B cell (primary cell): Measurements from ENCODE around the gene PCDHGB6. TPM values are rescaled to one million over a fixed set of nuclear protein-coding genes. Genes with fewer than 3 reads are reported as not detected.

Experiments used
- ATAC-seq: fragments of 200-7000 bp; cut with Tn5 transposase; one replicate; pipeline ENCODE4 v1.10.0; 2021; ENCODE audit warnings: low read depth, mild to moderate bottlenecking, moderate number of reproducible peaks, moderate library complexity
- CTCF ChIA-PET: fragments of 350-600 bp; sonication (Branson Sonifier 250); formaldehyde crosslinking; loops from one replicate; lab custom pipeline; 2021; ENCODE audit warnings: antibody characterized with exemption, inconsistent platforms; lab: Charles Lee
- POLR2A ChIA-PET: fragments of 350-600 bp; sonication (Branson Sonifier 250); formaldehyde crosslinking; loops from one replicate; lab custom pipeline; 2021; ENCODE audit warnings: antibody characterized with exemption; lab: Charles Lee
- DNase-seq: peaks from one replicate; pipeline ENCODE4 v3.0.0; 2013
- H2AFZ ChIP-seq: 2 replicates; pipeline ENCODE4 v1.6.1; 2012; ENCODE audit warnings: mild to moderate bottlenecking, low read depth, low read length; ENCODE audit not compliant: insufficient read depth, poor library complexity, severe bottlenecking
- H3K27ac ChIP-seq, 2 donors: 1 replicate in 1 of 2; 2 replicates in 1 of 2; pipeline ENCODE4 v1.5.1; 2012 to 2013; ENCODE audit warnings: low read length in 2 of 2, mild to moderate bottlenecking in 2 of 2, moderate library complexity in 1 of 2
- H3K27me3 ChIP-seq, 4 experiments: fragments of 200-600 bp in 1 of 4; sonication (generic) in 1 of 4; replicated peaks in 1 of 4; 1 replicate in 2 of 4; 2 replicates in 2 of 4; pipeline versions ENCODE4 v1.6.1 to v1.7.0; 2013 to 2016; ENCODE audit warnings: low read length in 3 of 4, mild to moderate bottlenecking in 2 of 4, mixed read lengths in 1 of 4, moderate library complexity in 1 of 4; ENCODE audit not compliant: insufficient read depth in 4 of 4, control insufficient read depth in 3 of 4; ENCODE audit errors: control extremely low read depth in 1 of 4
- H3K36me3 ChIP-seq, 2 experiments: replicated peaks in 1 of 2; 1 replicate in 1 of 2; 2 replicates in 1 of 2; pipeline versions ENCODE4 v1.6.1 to v1.7.1; 2013; ENCODE audit warnings: low read length in 1 of 2; ENCODE audit not compliant: insufficient read depth in 2 of 2, control insufficient read depth in 1 of 2; ENCODE audit errors: control extremely low read depth in 1 of 2, extremely low read depth in 1 of 2
- H3K4me1 ChIP-seq, 2 donors: fragments of 200-600 bp in 1 of 2; sonication (generic) in 1 of 2; 1 replicate in 1 of 2; 2 replicates in 1 of 2; pipeline versions ENCODE4 v1.5.1 to v1.6.1; 2013 to 2017; ENCODE audit warnings: low read length in 2 of 2; ENCODE audit not compliant: control insufficient read depth in 2 of 2, insufficient read depth in 2 of 2
- H3K4me2 ChIP-seq: replicated peaks from 2 replicates; pipeline ENCODE3; 2012; ENCODE audit warnings: mild to moderate bottlenecking, low read depth, low read length; ENCODE audit not compliant: poor library complexity, severe bottlenecking
- H3K4me3 ChIP-seq, 5 experiments: fragments of 200-600 bp in 1 of 5; sonication (generic) in 1 of 5; 1 replicate in 3 of 5; 2 replicates in 2 of 5; pipeline versions ENCODE4 v1.5.1 to v1.7.0; 2011 to 2016; ENCODE audit warnings: low read length in 4 of 5, mild to moderate bottlenecking in 4 of 5, low read depth in 2 of 5, control low read depth in 1 of 5, moderate library complexity in 1 of 5; ENCODE audit not compliant: insufficient read depth in 1 of 5; ENCODE audit errors: control extremely low read depth in 1 of 5, extremely low read depth in 1 of 5
- H3K79me2 ChIP-seq: fragments of 200-600 bp; sonication (generic); one replicate; pipeline ENCODE4 v1.6.0; 2016; ENCODE audit warnings: low read length; ENCODE audit not compliant: control insufficient read depth, insufficient read depth
- H3K9ac ChIP-seq: fragments of 200-600 bp; sonication (generic); 2 replicates; pipeline ENCODE4 v1.6.1; 2017; ENCODE audit warnings: mild to moderate bottlenecking, low read length, moderate library complexity
- H3K9me3 ChIP-seq, 3 donors: one replicate each; pipeline versions ENCODE4 v1.6.1 to v1.7.1; 2013; ENCODE audit warnings: low read length in 2 of 3; ENCODE audit not compliant: control insufficient read depth in 2 of 3, insufficient read depth in 1 of 3; ENCODE audit errors: control extremely low read depth in 1 of 3
- H4K20me1 ChIP-seq: 2 replicates; pipeline ENCODE4 v1.6.0; 2012; ENCODE audit warnings: mild to moderate bottlenecking, low read length; ENCODE audit not compliant: insufficient read depth, control insufficient read depth, poor library complexity, severe bottlenecking
- H3K27ac Mint-ChIP-seq: one replicate; pipeline ENCODE4 v1.8.0; 2021; ENCODE audit warnings: mixed read lengths
- H3K27me3 Mint-ChIP-seq: one replicate; pipeline ENCODE4 v1.8.0; 2021; ENCODE audit warnings: mixed read lengths
- H3K4me1 Mint-ChIP-seq: one replicate; pipeline ENCODE4 v1.8.0; 2021; ENCODE audit warnings: mixed read lengths
- H3K4me3 Mint-ChIP-seq: one replicate; pipeline ENCODE4 v1.8.0; 2021; ENCODE audit warnings: mixed read lengths
- H3K9me3 Mint-ChIP-seq: one replicate; pipeline ENCODE4 v1.8.0; 2022; ENCODE audit warnings: mixed read lengths; ENCODE audit not compliant: insufficient read depth
- CTCF ChIP-seq: fragments of 200-600 bp; IDR thresholded peaks from one replicate; pipeline ENCODE4 v1.8.0; 2022; ENCODE audit warnings: antibody characterized with exemption, mild to moderate bottlenecking
- EZH2 ChIP-seq: IDR thresholded peaks from 2 replicates; pipeline ENCODE4 v1.6.1; 2012; ENCODE audit warnings: borderline replicate concordance, low read depth, mild to moderate bottlenecking, moderate library complexity, low read length; ENCODE audit not compliant: insufficient read depth, poor library complexity, severe bottlenecking
- WGBS: methylation state at CpG from one replicate; pipeline ENCODE4 v1.1.5; 2013; ENCODE audit warnings: missing lambda C conversion rate; ENCODE audit not compliant: insufficient coverage; 5-methylcytosine and 5-hydroxymethylcytosine counted together
- intact Hi-C: fragments of 100-400 bp; cut with micrococcal nuclease; formaldehyde crosslinking; loops from one replicate; pipeline ENCODE4 v1.10.0; 2022
- polyA plus RNA-seq: library from polyadenylated mRNA; depleted of rRNA; stranded (reverse); fragments of >200 nt; gene quantifications from 2 replicates; pipeline ENCODE4 v1.2.3, GENCODE V29; 2012
- total RNA-seq, 2 donors: library from RNA; stranded (reverse); fragments of 120-200 nt in 1 of 2; gene quantifications; 1 replicate in 1 of 2; 2 replicates in 1 of 2; pipeline versions ENCODE4 v1.2.3 to v1.2.4, GENCODE V29; 2013 to 2022

The PCDHGB6 gene
- total and polyA plus RNA-seq, 2 donors (not counting 1 experiment from before 2014, with no cell fraction given) = 0.33 to 2.1 TPM

- Mint-ChIP-seq H3K4me1 (peaks cover 3% of the 10 kb centered on the region), H3K4me3 (no peak overlapping the region), H3K27ac (no peak overlapping the region), H3K9me3 (peaks cover 10% of the 10 kb centered on the region), H3K27me3 (peaks cover 64% of the 10 kb centered on the region)
- Histone ChIP-seq H2AFZ (no peak overlapping the region), H3K4me1 (no peaks in the 10 kb centered on the region), H3K4me2 (no peak overlapping the region), H3K4me3 (no peak overlapping the region), H3K9me3 (peaks cover 2 to 48% (median 30%) of the 10 kb centered on the region in 3 donors), H3K27me3 (peaks cover 0 to 60% (median 37%) of the 10 kb centered on the region in 4 experiments), H3K9ac (no peak overlapping the region), H3K27ac (no peak overlapping the region), H3K79me2 (no peaks in the 10 kb centered on the region), H3K36me3 (no peaks in the 10 kb centered on the region), H4K20me1 (no peaks in the 10 kb centered on the region)
- TF ChIP-seq CTCF (no peak), EZH2 (no peak)
- DNase-seq (no peak), ATAC-seq (no peak)
- ChIA-PET POLR2A (no interaction called here), CTCF (no interaction called here)
- WGBS = 55% methylated on average over 77 of the region's 77 CpGs
- intact Hi-C loops = no loop called here
These were observed 18.4 kb upstream of the PCDHGB6 start for GRCh38 chr5:141389153-141390042.
